GM12878 (cell line): Measurements from ENCODE around the gene ODC1. TPM values are rescaled to one million over a fixed set of nuclear protein-coding genes. Genes with fewer than 3 reads are reported as not detected.

Experiments used
- ATAC-seq: fragments of 200-7000 bp; cut with Tn5 transposase; 3 replicates; pipeline ENCODE4 v1.9.1; 2020; ENCODE audit warnings: mild to moderate bottlenecking, moderate library complexity
- BruUV-seq: library from RNA; stranded (reverse); fragments of 400-500 nt; replicated peaks from 2 replicates; lab custom pipeline; 2021; lab: Mats Ljungman, UMichigan
- CTCF ChIA-PET: fragments of 300-600 bp; sonication (Branson Sonifier 250); formaldehyde crosslinking; extraction: SDS; loops from one replicate; lab custom pipeline; 2021; ENCODE audit warnings: inconsistent platforms; lab: Yijun Ruan, JAX
- POLR2A ChIA-PET: fragments of 350-600 bp; formaldehyde crosslinking; extraction: SDS; loops from one replicate; lab custom pipeline; 2021; ENCODE audit warnings: inconsistent platforms; lab: Charles Lee
- RAD21 ChIA-PET: fragments of 300-600 bp; sonication (Branson Sonifier 250); formaldehyde crosslinking; loops from one replicate; lab custom pipeline; 2023; ENCODE audit warnings: antibody characterized with exemption; ENCODE audit not compliant: unreplicated experiment; lab: Charles Lee
- SMC1A ChIA-PET: fragments of 300-600 bp; sonication (Branson Sonifier 250); formaldehyde crosslinking; loops from one replicate; lab custom pipeline; 2023; ENCODE audit not compliant: unreplicated experiment, uncharacterized antibody; lab: Charles Lee
- DNase-seq: peaks from one replicate; pipeline ENCODE4 v3.0.0-alpha.2; 2011; ENCODE audit warnings: low read depth, low spot score
- FAIRE-seq: peaks from 3 replicates; lab custom pipeline; 2011; peaks lifted over from hg19 to GRCh38; lab: Jason Lieb, UNC
- H2AFZ ChIP-seq: 2 replicates; pipeline ENCODE4 v1.6.0; 2011; ENCODE audit warnings: low read depth, low read length, control low read depth; ENCODE audit not compliant: control insufficient read depth
- H3K27ac ChIP-seq: 2 replicates; pipeline ENCODE4 v1.5.1; 2011; ENCODE audit warnings: control low read depth; ENCODE audit not compliant: control insufficient read depth, insufficient read depth
- H3K27me3 ChIP-seq, 2 experiments: replicated peaks in 1 of 2; 2 replicates each; pipeline versions ENCODE4 v1.6.0 to v1.6.1; 2011; ENCODE audit warnings: low read length in 1 of 2; ENCODE audit not compliant: control insufficient read depth in 2 of 2, insufficient read depth in 2 of 2
- H3K36me3 ChIP-seq, 2 experiments: 2 replicates each; pipeline ENCODE4 v1.5.1; 2011; ENCODE audit warnings: low read length in 1 of 2; ENCODE audit not compliant: control insufficient read depth in 2 of 2, insufficient read depth in 2 of 2
- H3K4me1 ChIP-seq: 2 replicates; pipeline ENCODE4 v1.6.1; 2011; ENCODE audit warnings: mild to moderate bottlenecking, low read length, moderate library complexity, mixed read lengths; ENCODE audit not compliant: control insufficient read depth, insufficient read depth
- H3K4me2 ChIP-seq: 2 replicates; pipeline ENCODE4 v1.6.0; 2011; ENCODE audit warnings: control low read depth; ENCODE audit not compliant: control insufficient read depth, insufficient read depth
- H3K4me3 ChIP-seq: fragments of 200-600 bp; sonication (generic); 2 replicates; pipeline ENCODE4 v1.5.1; 2016
- H3K79me2 ChIP-seq: 2 replicates; pipeline ENCODE4 v1.6.0; 2011; ENCODE audit warnings: low read length; ENCODE audit not compliant: control insufficient read depth, insufficient read depth
- H3K9ac ChIP-seq: 2 replicates; pipeline ENCODE4 v1.8.0; 2011; ENCODE audit warnings: low read length, control low read depth, mixed read lengths; ENCODE audit not compliant: control insufficient read depth, insufficient read depth
- H3K9me3 ChIP-seq: replicated peaks from 3 replicates; pipeline ENCODE4 v1.5.1; 2011; ENCODE audit warnings: mild to moderate bottlenecking, low read length; ENCODE audit not compliant: control insufficient read depth, insufficient read depth
- H4K20me1 ChIP-seq: 2 replicates; pipeline ENCODE4 v1.6.0; 2011; ENCODE audit not compliant: control insufficient read depth, insufficient read depth
- NR2F1 ChIP-seq: fragments of 450-650 bp; conservative IDR thresholded peaks from 2 replicates; pipeline ENCODE4 v1.6.1; 2017; ENCODE audit warnings: mild to moderate bottlenecking
- PAX5 ChIP-seq: IDR thresholded peaks from 2 replicates; pipeline ENCODE4 v1.6.1; 2011; ENCODE audit warnings: low read depth, low read length, borderline replicate concordance
- WGBS: methylation state at CpG from one replicate; pipeline ENCODE4 v1.1.6; 2016; ENCODE audit warnings: low lambda C conversion rate; ENCODE audit not compliant: insufficient replicate concordance, insufficient coverage; ENCODE audit errors: missing lambda C conversion rate; 5-methylcytosine and 5-hydroxymethylcytosine counted together
- in situ Hi-C: fragments of 300-500 bp; cut with MboI; formaldehyde crosslinking; loops from 9 replicates; pipeline ENCODE4 v1.14.3; 2018; ENCODE audit warnings: mixed read lengths
- intact Hi-C: fragments of 100-400 bp; cut with micrococcal nuclease; formaldehyde crosslinking; loops from one replicate; pipeline ENCODE4 v1.14.2; 2022; ENCODE audit not compliant: unreplicated experiment
- polyA plus RNA-seq, 11 experiments: library from polyadenylated mRNA; depleted of rRNA in 4 of 11; unstranded in 6 of 11; stranded (reverse) in 5 of 11; fragments of >200 nt; fragmentation: Nextera tagmentation in 4 of 11; fragmentation: Illumina TruSeq in 1 of 11; extraction: Ambion mirVana in 4 of 11; extraction: Trizol in 1 of 11; gene quantifications; 1 replicate in 1 of 11; 2 replicates in 10 of 11; pipeline versions ENCODE4 v1.2.1 to v1.2.3, GENCODE V29; 2011 to 2016; ENCODE audit warnings: inconsistent platforms in 2 of 11, missing spikeins in 2 of 11, low read depth in 1 of 11
- total RNA-seq, 4 experiments: library from RNA; depleted of rRNA in 3 of 4; stranded (reverse); fragments of >200 nt in 3 of 4; fragmentation: Illumina TruSeq in 1 of 4; extraction: Trizol in 1 of 4; gene quantifications; 2 replicates each; pipeline versions ENCODE4 v1.2.1 to v1.2.3, GENCODE V29; 2013 to 2021

The ODC1 gene
- total and polyA plus RNA-seq, 10 of the 15 experiments (the other 5 are each of a cell fraction or from before 2014, with no cell fraction given) = 68.5 to 441 (median 340) TPM

GRCh38 chr2:10433947-10434885, 13.9 kb downstream of the ODC1 start:
- in situ Hi-C loops = loop anchor here (10.0 kb wide), 1 partner anchor 619 kb away; no protein-coding TSS in a partner anchor
- ChIA-PET SMC1A (interaction anchor here (0.9 to 4.4 kb wide), 26 partner anchors 9 to 385 kb away, joined by 3 to 84 read pairs (median 5); partner anchors contain the start of gene ODC1), POLR2A (interaction anchor here (1.0 to 2.5 kb wide), 8 partner anchors 11 to 360 kb away, joined by 4 to 16 read pairs (median 5); no protein-coding TSS in a partner anchor), CTCF (interaction anchor here (0.7 to 9.1 kb wide), 44 partner anchors 9 to 634 kb away, joined by 3 to 166 read pairs (median 6); partner anchors contain the start of genes HPCAL1, ODC1 and RRM2), RAD21 (interaction anchor here (0.8 to 7.3 kb wide), 31 partner anchors 8 to 635 kb away, joined by 3 to 178 read pairs (median 5); partner anchors contain the start of genes HPCAL1 and ODC1)
- WGBS = 60% methylated on average over 17 of the region's 19 CpGs
- no peaks in the 10 kb centered on the region for H3K27me3 ChIP-seq
- H3K9ac ChIP-seq = no peak overlapping the region
- H2AFZ ChIP-seq = no peak overlapping the region
- no peak for DNase-seq
- H3K27ac ChIP-seq = no peak overlapping the region
- no peaks in the 10 kb centered on the region for H4K20me1 ChIP-seq
- TF ChIP-seq NR2F1 (0 out of 2 replicates have a peak, but pooled peaks have one; percentile 19), PAX5 (no peak)
- no peaks in the 10 kb centered on the region for H3K9me3 ChIP-seq
- H3K4me2 ChIP-seq = no peak overlapping the region; the same call in 1 of the 2 replicates
- H3K4me1 ChIP-seq = peaks cover 3% of the 10 kb centered on the region; the same call in 1 of the 2 replicates
- H3K36me3 ChIP-seq = peaks cover 0 to under 1% of the 10 kb centered on the region in 2 experiments; a peak in 1 of 4 replicates
- H3K4me3 ChIP-seq = no peak overlapping the region
- no TSS peak for BruUV-seq
- no peak for FAIRE-seq
- no peak for ATAC-seq
- H3K79me2 ChIP-seq = no peaks in the 10 kb centered on the region
- intact Hi-C loops = loop anchor here (10.0 kb wide), 1 partner anchor 619 kb away; no protein-coding TSS in a partner anchor
